ENCODE data around the gene CAPS.
"Not testable (repeated sequence)": the region's sequence is repeated elsewhere in the genome, so short reads cannot be mapped to it uniquely, and the experiment has no call there.

Gene CAPS

DNA sequence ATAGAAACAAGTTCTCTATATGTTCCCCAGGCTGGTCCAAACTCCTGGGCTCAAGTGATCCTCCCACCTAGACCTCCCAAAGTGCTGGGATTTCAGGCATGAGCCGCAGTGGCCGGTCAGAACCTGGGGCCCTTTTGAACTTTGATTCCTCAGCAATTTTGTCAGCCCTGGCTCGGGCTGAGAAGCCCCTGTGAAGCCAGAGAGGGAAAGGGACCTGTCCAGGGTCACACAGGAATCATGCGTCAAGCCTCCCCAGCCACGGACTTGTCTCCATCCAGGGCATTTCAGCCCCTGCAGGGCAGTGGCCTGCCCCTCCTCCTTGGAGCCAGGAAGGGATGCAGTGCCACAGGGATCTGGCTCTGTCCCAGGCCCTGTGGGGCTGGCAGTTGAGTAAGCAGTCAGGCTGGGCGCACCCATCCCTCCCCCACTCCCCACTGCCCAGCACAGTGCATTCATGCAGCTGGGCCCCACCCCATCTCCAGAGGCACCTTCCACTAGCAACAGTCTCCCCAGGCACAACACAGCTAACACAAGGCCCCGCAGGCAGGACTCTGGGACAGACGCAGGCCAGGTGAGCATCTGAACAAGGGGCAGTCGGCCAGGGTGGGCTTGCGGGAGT, at the start of gene CAPS:
Gene CAPS, plus strand, starts transcription at position 516 of the 619 bp plus-strand sequence. CDS start 153 bp downstream, outside the sequence.
- DNase-seq: peak; percentile 42

DNA sequence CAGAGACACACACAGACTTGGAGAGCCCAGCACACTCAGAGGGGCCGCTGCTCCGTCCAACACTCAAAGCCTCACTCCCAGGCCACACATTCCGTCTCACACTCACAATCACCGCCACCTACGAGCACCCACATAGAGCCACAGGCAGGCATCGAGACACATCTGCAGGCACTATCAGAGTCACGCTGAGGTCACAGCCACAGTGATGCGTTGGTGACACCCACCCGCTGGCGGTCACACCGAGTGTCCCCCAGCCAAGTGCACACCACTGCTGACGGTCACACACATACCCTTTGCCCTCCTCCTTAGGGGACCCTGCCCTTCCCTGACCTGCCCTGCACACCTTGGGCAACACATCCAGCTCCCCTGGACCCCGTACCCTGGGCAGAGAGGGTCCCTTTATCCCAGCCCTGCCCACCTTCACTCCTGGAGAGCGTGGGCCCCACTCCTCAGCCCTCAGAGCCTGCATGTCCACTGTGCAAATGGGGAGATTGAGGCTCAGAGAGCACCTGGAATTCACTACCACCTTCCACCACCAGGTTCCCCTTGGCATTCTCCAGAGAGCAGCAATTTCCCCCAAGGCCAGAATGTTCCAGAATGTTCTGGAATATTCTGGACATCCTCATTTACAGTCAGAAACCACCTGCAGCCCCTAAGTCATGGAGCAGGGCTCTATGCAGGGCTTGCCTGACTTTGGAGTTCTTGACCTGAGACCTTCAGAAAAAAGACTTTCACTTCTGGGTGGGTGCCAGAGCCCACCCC, 49.1 kb upstream of the CAPS start:
- DNase-seq: no peak

DNA sequence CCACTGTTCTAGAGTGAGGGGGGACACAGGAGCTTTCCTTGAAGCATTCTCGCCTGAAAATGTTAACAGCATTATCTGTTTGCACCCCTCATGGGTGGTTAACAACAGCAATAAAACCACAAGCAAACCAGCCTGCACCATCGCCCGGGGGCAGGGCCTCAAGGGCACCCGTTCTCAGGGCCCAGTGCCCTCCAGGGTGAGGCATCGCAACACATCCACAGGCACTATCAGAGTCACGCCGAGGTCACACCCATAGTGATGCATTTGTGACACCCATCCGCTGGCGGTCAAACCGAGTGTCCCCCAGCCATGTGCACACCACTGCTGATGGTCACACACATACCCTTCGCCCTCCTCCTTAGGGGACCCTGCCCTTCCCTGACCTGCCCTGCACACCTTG, 48.3 kb upstream of the CAPS start:
- DNase-seq: no peak

DNA sequence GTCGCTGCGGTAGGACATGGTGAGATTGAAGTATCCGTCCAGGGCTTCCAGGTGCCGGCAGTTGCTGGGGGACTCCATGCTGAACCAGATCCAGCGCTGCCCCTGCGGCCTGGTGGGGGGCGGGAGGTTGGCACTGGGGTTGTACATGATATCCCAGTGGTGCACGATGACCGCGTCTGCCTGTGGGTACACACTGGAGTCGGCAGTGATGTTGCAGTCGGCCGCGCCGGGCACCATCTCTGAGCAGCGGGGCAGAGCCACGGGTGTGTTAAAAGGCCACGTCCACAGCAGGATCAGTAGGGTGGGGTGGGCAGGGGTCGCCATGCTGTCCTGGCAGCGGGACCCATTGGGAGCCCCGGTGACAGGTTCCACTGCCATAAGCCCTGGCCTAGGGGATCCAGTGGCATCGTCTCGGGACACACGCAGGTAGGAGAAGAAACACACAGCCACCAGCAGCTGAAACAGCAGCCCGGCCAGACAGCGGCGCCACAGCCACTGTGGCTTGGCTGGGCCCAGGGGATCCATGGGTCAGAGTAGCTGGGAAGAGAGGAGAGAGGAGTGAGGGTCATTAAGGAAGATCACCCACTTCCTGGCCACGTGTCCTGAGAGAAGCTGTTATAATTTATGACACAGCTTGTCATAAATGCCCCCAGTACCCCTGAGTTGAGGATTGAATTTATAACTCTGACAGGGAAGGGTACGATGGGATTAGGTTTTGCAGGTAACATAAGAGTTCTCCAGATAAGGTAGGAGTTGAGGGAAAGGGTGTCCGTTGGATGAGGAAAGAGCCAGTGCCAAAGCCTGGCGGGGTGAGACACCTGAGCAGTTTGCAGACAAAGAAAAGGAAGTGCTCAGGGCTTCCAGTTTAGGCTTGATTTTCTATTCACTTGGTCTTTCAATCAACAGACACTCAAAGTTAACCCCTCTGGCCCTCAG, 46.6 kb upstream of the CAPS start:
- no peak for DNase-seq

DNA sequence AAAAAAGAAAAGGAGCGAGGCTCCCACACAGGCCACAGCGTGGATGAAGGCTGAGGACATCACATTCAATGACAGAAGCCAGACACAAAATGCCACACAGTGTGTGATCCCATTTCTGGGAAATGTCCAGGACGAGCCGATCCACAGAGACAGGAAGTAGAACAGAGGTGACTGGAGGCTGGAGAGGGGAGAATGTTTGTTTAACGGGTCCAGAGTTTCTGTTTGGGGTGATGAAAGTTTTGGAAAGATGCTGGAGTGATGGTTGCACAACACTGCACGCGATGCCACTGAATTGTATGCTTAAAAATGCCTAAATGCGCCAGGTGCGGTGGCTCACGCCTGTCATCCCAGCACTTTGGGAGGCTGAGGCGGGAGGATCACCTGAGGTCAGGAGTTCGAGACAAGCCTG, 43.1 kb upstream of the CAPS start:
- DNase-seq: no peak

DNA sequence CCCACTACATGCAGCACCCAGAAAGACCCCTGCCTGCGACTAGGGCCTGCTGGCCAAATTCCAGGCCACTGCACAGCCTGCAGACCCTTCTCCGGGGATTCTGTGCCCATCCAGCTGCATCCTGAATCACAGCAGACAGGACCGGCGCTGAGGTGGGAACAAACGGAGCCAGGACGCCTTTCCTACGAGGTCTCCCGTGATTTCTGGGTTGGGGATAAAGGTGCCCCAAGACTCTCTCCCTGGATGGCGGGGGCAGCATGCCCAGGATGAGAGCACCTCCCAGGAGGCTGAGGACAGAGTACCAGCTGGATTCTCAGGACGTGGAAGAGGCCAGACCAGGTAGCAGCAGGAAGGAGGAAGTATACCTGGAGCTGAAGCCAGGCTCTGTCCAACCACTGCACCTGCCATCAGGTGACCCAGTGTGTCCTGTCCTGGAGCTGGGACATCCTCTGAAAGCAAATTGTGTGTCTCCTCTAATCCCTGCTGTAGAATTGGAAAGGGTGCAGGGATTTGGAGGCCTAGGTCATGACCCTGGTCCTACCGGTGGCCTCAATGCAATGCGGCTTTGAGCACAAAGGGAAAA, 40.3 kb upstream of the CAPS start:
- DNase-seq: peak; percentile 2

DNA sequence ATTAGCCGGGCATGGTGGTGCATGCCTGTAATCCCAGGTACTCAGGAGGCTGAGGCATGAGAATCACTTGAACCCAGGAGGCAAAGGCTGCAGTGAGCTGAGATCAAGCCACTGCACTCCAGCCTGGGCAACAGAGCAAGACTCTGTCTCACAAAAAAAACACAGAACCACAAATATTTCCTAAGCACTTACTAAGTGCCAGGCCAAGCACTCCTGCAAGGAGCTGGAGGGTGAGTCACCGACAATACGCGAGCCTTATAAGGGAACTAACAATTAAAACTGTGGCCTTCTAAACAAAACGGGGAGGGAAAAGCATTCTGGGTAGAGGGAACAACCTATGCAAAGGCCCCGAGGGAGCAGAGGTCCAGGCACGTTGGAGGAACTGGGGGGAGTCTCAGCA, 39.6 kb upstream of the CAPS start:
- DNase-seq: not testable (repeated sequence)

DNA sequence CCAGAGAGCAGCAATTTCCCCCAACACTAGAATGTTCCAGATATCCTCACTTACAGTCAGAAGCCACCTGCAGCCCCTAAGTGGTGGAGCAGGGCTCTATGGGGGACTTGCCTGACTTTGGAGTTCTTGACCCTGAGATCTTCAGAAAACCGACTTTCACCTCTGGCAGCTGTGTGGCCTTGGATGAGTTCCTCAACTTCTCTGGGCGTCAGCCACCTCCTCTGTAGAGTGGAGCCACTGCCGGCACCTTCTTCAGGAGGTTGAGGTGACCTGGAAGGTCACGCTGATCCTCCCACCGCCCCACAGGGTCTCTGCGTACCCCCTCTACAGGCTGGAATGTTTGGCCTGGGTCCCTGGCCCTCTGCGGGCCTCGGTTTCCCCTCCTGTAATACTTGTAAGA, 36.6 kb upstream of the CAPS start:
- no peak for DNase-seq

DNA sequence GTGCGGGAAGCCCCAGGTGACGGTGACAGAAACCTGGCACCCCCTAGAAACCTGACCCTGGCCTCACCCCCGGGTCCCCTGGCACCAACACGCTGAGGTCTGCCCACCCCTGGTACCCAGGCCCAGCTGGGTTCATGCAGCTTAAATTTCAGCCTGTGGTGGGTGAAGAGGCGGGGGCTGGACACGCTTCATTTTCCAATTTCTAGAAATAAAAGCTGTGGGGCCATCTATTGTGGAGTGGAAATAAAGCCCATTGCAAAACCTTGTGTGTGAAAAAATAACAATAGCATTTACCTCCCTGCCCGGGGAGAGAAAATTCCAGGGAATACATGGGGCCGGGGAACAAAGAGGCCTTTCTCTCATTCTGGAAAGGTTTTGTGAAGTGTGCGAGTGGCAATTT, 36.2 kb upstream of the CAPS start:
- no peak for DNase-seq

DNA sequence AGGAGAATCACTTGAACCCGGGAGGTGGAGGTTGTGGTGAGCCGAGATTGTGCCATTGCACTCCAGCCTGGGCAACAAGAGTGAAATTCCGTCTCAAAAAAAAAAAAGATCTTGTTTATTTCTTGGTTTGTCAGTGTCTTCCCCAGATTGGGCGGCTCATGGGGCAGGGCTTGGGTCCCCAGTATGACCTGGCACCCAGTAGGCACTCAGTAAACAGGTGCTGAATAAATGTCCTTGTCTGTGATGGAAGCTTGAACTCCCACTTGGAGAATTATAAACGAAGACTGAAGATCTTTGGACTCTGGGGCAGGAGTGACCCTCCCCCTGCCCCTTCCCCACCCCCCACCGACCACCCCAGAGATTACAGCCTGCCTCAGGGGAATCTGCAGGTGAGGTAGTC, 33.9 kb upstream of the CAPS start:
- no peak for DNase-seq

DNA sequence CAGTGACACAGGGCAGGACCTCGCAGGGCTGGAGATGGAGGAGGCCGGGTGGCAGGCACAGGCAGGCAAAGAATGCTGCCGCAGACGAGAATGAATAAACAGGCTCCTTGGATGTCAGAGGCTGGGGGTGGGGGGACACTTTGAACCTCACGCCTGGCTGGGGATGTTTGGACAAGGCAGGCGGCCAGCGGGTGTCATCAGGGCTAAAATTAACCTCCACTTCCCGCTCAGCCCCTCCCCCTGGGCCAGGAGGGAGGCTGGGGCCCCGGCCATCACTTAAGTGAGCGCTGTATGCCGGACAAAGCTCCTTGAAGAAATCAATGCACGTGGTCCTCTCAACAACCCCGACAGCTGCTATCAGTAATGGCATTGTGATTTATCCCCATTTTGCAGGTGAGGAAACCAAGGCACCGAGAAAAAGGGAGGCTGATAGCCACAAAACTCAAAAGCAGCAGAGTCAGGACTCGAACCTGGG, 33.4 kb upstream of the CAPS start:
- no peak for DNase-seq

DNA sequence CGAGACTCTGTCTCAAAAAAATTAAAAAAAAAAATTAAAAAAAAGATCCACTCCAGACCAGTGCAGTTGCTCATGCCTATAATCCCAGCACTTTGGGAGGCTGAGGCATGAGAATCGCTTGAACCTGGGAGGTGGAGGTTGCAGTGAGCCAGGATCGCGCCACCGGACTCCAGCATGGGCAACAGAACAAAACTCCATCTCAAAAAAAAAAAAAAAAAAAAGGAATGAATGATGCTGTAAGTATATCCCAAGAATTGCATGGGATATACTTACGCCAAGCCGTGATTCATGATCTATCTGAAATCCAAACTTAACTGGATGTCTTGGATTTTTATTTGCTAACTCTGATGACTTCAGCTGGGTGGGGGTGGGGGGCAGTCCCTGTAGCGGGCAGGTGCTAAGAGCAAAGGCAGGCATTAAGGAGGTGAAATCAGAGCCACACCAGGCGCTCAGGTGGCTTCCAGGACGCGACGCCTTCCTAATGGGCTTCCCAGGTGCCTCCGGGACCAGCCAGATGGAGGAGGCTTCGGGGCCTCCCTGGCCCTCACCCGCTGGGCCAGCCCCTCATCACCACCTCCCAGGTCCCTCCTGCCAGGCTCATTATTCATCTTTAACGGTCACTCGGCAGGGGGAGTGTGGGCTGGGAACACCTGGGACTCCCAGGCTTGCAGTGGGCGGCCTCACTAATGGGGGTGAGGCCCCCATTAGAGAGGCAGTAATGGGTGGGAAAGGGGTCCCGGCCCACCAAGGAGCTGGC, 32.3 kb upstream of the CAPS start:
- DNase-seq: no peak

DNA sequence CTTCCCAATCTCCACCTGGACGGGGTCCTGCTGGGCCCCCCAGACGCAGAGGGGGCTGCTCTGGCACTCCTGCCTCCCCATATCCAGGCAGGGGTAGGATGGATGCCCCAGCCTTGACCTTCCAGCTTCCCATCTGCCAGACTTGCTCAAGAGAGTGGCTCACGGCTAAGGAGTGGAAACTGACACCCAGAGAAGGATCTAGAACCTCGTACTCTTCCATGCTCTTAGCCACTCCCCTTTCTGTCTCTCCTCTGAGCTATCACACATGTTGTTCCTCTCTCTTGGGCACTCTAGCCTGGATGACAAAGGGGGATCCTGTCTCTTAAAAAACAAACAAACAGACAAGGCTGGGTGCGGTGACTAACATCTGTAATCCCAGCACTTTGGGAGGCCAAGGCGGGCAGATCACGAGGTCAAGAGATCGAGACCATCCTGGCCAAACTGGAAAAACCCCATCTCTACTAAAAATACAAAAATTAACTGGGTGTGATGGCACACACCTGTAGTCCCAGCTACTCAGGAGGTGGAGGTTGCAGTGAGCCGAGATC, 31.6 kb upstream of the CAPS start:
- DNase-seq: no peak

DNA sequence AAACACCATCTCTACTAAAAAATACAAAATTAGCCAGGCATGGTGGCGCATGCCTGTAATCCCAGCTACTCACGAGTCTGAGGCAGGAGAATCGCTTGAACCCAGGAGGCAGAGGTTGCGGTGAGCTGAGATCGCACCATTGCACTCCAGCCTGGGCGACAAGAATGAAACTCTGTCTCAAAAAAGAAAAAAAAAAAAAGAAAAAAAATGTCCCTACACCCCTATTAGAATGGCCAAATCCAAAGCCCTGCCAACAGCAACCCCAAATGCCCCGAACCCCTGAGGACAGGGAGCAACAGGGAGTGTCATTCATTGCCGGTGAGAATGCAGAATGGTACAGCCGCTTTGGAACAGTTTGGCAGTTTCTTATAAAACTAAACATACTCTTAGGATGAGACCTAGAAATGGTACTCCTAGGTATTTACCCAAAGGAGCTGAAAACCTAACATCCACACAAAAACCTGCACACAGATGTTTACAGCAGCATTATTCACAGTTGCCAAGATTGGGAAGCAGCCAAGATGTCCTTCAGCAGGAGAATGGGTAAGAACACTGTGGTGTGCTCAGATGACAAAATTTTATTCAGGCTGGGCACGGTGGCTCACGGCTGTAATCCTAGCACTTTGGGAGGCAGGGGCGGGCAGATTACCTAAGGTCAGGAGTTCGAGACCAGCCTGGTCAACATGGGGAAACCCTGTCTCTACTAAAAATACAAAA, 30.7 kb upstream of the CAPS start:
- DNase-seq: not testable (repeated sequence)

DNA sequence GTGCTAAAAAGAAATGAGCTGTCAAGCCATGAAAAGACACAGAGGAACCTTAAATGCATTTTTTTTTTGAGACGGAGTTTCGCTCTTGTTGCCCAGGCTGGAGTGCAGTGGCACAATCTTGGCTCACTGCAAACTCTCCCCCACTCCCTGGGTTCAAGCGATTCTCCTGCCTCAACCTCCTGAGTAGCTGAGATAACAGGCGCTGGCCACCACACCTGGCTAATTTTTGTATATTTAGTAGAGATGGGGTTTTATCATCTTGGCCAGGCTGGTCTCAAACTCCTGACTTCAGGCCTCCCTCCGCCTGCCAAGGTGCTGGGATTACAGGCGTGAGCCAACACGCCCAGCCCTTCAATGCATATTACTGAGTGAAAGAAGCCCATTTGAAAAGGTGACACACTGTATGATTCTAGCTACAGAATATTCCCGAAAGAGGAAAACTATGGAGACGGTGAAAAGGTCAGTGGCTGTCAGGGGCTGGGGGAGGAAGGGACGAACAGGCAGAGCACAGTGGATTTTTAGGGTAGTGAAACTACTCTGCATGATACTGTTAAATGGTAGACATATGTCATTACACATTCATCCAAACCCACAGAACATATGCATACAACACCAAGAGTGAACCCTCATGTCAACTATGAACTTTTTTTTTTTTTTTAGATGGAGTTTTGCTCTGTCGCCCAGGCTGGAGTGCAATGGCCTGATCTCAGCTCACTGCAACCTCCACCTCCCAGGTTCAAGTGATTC, 29.8 kb upstream of the CAPS start:
- not testable (repeated sequence) for DNase-seq

DNA sequence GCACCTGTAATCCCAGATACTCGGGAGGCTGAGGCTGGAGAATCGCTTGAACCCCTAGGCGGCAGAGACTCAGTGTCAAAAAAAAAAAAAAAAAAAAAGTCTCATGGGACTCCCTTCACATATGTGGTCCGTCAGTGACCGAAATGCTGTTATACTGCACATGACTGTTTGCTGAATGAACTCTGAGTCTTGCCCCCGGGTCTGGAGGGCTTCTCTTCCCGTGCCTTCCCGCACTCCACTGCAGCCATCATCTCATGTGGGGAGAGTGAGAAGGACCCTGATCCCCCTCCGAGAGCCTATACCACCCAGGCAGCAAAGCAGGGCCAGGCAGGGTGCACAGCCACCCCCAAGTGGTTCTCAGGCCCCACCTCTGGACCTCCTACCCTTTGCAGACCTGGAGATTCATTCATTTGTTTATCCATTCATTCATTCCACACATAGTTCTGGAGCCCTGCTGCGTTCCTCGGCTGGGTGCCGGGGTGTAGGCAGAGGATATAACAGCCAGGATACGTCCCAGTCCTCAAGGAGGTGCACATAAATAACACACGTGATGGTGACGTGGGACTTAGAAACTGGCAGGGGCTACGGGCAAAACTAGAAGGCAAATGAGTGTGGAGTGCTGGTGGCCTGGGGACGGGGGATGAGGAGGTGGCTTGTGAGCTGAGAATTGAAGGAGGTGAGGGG, 24.6 kb upstream of the CAPS start:
- DNase-seq: no peak

DNA sequence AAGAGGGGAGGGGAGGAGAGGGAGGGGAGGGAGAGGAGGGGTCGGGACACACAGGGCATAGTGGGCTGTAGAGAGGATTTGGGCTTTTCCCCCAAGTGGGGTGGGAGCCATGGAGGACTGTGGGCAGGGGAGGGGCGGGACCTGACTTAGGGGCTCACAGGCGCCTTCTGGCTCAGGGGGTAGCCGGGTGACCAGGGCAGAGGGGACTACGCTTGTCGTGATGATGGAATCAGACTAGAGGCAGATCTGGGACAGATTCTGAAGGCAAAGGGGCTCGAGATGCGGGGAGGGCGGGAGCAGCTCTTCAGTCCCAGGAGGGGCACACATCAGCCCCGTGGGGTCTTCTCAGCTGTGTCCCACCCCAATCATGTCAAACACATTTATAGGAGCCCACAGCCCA, 24.0 kb upstream of the CAPS start:
- no peak for DNase-seq

DNA sequence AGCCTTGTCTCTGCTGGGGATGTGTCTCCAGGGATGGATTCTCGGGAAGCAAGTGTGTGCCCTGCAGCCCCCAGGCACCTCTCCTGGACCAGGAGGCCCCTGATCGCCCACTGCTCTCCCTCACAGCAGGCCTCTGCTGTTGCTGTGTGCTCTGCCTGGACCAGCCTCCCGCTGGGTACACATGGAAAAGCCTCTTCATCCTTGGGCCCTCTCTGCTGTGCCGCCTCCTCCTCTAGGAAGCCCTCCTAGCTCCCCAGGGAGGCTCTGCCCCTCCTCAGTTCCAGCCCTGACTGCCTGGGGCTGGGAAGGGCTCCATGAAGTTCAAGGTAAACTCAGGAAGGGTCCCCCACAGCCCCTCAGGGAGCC, 22.5 kb upstream of the CAPS start:
- no peak for DNase-seq

DNA sequence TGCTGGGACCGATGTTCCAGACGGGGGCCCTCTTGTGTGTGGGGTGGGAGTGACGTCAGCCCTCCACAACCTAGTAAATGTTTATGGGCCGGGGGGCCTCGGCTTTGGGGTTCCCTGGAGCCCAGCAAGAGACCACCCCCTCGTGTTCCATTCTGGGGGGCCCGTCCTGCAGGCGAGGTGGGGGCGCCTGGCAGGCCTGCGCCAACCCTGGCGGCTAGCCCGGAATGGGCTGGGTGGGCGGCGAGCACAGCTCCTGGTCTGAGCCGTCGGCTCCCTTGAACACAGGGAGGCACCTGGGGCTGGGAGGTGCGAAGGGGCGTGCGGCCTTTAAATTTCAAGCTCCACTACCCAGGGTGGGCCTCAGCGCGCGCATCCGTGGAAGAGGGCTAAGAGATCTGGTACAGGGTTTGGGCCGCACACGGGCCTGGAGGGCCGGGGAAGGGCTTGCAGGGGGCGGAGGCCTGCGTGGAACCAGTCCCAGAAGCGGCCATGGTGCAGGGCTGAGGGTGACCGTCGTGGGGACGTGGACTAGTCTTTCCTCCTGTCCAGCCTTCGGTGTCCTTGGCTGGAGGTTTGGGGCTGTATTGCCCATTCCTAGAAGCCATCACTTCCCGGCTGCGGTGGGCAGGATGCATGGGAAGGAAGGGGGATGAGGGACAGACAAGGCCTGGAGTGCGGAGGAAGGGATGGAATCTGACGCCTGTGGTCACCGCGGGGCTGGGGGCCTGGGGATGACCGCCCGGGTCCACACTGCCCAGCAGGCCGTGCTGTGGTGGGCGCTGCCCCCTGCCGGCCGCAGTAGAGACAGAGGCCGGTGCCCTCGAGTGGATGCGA, 21.9 kb upstream of the CAPS start:
- DNase-seq: no peak

Measured in 8988T (cell line).